Activated T-cell treated with anti-CD3 and anti-CD28 coated beads, Interleukin-2, amount 50 U/mL, for 24 hours (primary cell): ENCODE data around the gene TEX264.
A peak's percentile ranks its signal among the peaks of the same experiment; 100 is the strongest.
"Not testable (repeated sequence)": the region's sequence is repeated elsewhere in the genome, so short reads cannot be mapped to it uniquely, and the experiment has no call there.

ENCODE experiments used
- DNase-seq: peaks from one replicate; pipeline ENCODE4 v3.0.0-alpha.2; 2020
- H3K27ac Mint-ChIP-seq: 2 replicates; pipeline ENCODE4 v1.8.0; 2020; ENCODE audit warnings: mild to moderate bottlenecking, mixed read lengths
- H3K27me3 Mint-ChIP-seq: 2 replicates; pipeline ENCODE4 v1.8.0; 2020; ENCODE audit warnings: mixed read lengths
- H3K36me3 Mint-ChIP-seq: 2 replicates; pipeline ENCODE4 v1.8.0; 2020; ENCODE audit warnings: low read depth, mixed read lengths
- H3K4me1 Mint-ChIP-seq: 2 replicates; pipeline ENCODE4 v1.8.0; 2020; ENCODE audit warnings: low read depth, mixed read lengths
- H3K4me3 Mint-ChIP-seq: 2 replicates; pipeline ENCODE4 v1.8.0; 2020; ENCODE audit warnings: mild to moderate bottlenecking, moderate library complexity, mixed read lengths
- H3K9me3 Mint-ChIP-seq: 2 replicates; pipeline ENCODE4 v1.8.0; 2020; ENCODE audit warnings: mixed read lengths

The TEX264 gene

GRCh38 chr3:51722362-51722761 is 51.3 kb downstream of the TEX264 start:
- Mint-ChIP-seq H3K4me1 (peaks cover 33% of the 10 kb centered on the region), H3K4me3 (no peak overlapping the region), H3K27ac (peak overlapping the region; percentile 23), H3K27me3 (no peaks in the 10 kb centered on the region), H3K36me3 (no peaks in the 10 kb centered on the region), H3K9me3 (peaks cover 2% of the 10 kb centered on the region)
- no peak for DNase-seq

GRCh38 chr3:51727500-51727899 is 56.4 kb downstream of the TEX264 start:
- Mint-ChIP-seq H3K36me3 (no peaks in the 10 kb centered on the region), H3K27me3 (no peaks in the 10 kb centered on the region), H3K9me3 (peaks cover under 1% of the 10 kb centered on the region), H3K27ac (peak overlapping the region; percentile 23), H3K4me1 (peaks cover 29% of the 10 kb centered on the region), H3K4me3 (no peak overlapping the region)
- no peak for DNase-seq

- H3K27ac Mint-ChIP-seq = peak overlapping the region; percentile 76
- H3K4me1 Mint-ChIP-seq = peaks cover 35% of the 10 kb centered on the region
- no peaks in the 10 kb centered on the region for H3K36me3 Mint-ChIP-seq
- no peaks in the 10 kb centered on the region for H3K27me3 Mint-ChIP-seq
- no peaks in the 10 kb centered on the region for H3K9me3 Mint-ChIP-seq
- no peak overlapping the region for H3K4me3 Mint-ChIP-seq
- no peak for DNase-seq
These were observed 58.1 kb downstream of the TEX264 start for GRCh38 chr3:51729042-51729633.

- Mint-ChIP-seq H3K27me3 (peaks cover 26% of the 10 kb centered on the region), H3K4me1 (peaks cover 39% of the 10 kb centered on the region), H3K36me3 (no peaks in the 10 kb centered on the region), H3K4me3 (peak overlapping the region; percentile 2), H3K27ac (peak overlapping the region; percentile 9), H3K9me3 (no peaks in the 10 kb centered on the region)
- no peak for DNase-seq
These were observed 63.0 kb downstream of the TEX264 start for GRCh38 chr3:51733859-51734571.

GRCh38 chr3:51734572-51734907 is 63.5 kb downstream of the TEX264 start:
- Mint-ChIP-seq H3K36me3 (no peaks in the 10 kb centered on the region), H3K4me1 (peaks cover 35% of the 10 kb centered on the region), H3K27ac (peak overlapping the region; percentile 9), H3K9me3 (no peaks in the 10 kb centered on the region), H3K27me3 (peaks cover 30% of the 10 kb centered on the region), H3K4me3 (peak overlapping the region; percentile 18)
- DNase-seq = no peak

- no peak for DNase-seq
- Mint-ChIP-seq H3K9me3 (no peaks in the 10 kb centered on the region), H3K27ac (peak overlapping the region; percentile 20), H3K4me3 (no peak overlapping the region), H3K4me1 (peaks cover 30% of the 10 kb centered on the region), H3K27me3 (peaks cover 32% of the 10 kb centered on the region), H3K36me3 (no peaks in the 10 kb centered on the region)
These were observed 64.0 kb downstream of the TEX264 start for GRCh38 chr3:51735039-51735438.

GRCh38 chr3:51735950-51736349 is 64.9 kb downstream of the TEX264 start:
- DNase-seq = no peak
- Mint-ChIP-seq H3K9me3 (no peaks in the 10 kb centered on the region), H3K27me3 (peaks cover 36% of the 10 kb centered on the region), H3K27ac (no peak overlapping the region), H3K4me1 (peaks cover 27% of the 10 kb centered on the region), H3K4me3 (no peak overlapping the region), H3K36me3 (no peaks in the 10 kb centered on the region)

- H3K4me1 Mint-ChIP-seq = peaks cover 24% of the 10 kb centered on the region
- no peak overlapping the region for H3K4me3 Mint-ChIP-seq
- no peak overlapping the region for H3K27ac Mint-ChIP-seq
- DNase-seq = no peak
- peaks cover 36% of the 10 kb centered on the region for H3K27me3 Mint-ChIP-seq
- H3K9me3 Mint-ChIP-seq = no peaks in the 10 kb centered on the region
- no peaks in the 10 kb centered on the region for H3K36me3 Mint-ChIP-seq
These were observed 68.1 kb downstream of the TEX264 start for GRCh38 chr3:51739110-51739509.

- DNase-seq, H3K4me3 Mint-ChIP-seq, H3K27ac Mint-ChIP-seq, H3K9me3 Mint-ChIP-seq, H3K36me3 Mint-ChIP-seq, H3K4me1 Mint-ChIP-seq: not testable (repeated sequence)
- peaks cover 24% of the 10 kb centered on the region for H3K27me3 Mint-ChIP-seq
These were observed 71.3 kb downstream of the TEX264 start for GRCh38 chr3:51742320-51742719.

GRCh38 chr3:51742978-51743377 is 71.9 kb downstream of the TEX264 start:
- H3K4me3 Mint-ChIP-seq, H3K9me3 Mint-ChIP-seq, H3K27ac Mint-ChIP-seq, DNase-seq, H3K36me3 Mint-ChIP-seq: not testable (repeated sequence)
- Mint-ChIP-seq H3K4me1 (peaks cover 13% of the 10 kb centered on the region), H3K27me3 (peaks cover 17% of the 10 kb centered on the region)

GRCh38 chr3:51747840-51748239 is 76.8 kb downstream of the TEX264 start:
- no peak overlapping the region for H3K4me3 Mint-ChIP-seq
- H3K27me3 Mint-ChIP-seq = no peaks in the 10 kb centered on the region
- H3K4me1 Mint-ChIP-seq = peaks cover 28% of the 10 kb centered on the region
- peaks cover 2% of the 10 kb centered on the region for H3K36me3 Mint-ChIP-seq
- peaks cover 2% of the 10 kb centered on the region for H3K9me3 Mint-ChIP-seq
- DNase-seq = no peak
- H3K27ac Mint-ChIP-seq = no peak overlapping the region

- DNase-seq = no peak
- H3K27me3 Mint-ChIP-seq = no peaks in the 10 kb centered on the region
- H3K4me1 Mint-ChIP-seq = peaks cover 26% of the 10 kb centered on the region
- H3K27ac Mint-ChIP-seq = no peak overlapping the region
- peaks cover 2% of the 10 kb centered on the region for H3K9me3 Mint-ChIP-seq
- peaks cover 2% of the 10 kb centered on the region for H3K36me3 Mint-ChIP-seq
- no peak overlapping the region for H3K4me3 Mint-ChIP-seq
These were observed 77.3 kb downstream of the TEX264 start for GRCh38 chr3:51748327-51748726.

- H3K4me1 Mint-ChIP-seq = peaks cover 26% of the 10 kb centered on the region
- peaks cover 2% of the 10 kb centered on the region for H3K36me3 Mint-ChIP-seq
- no peak for DNase-seq
- H3K27ac Mint-ChIP-seq = no peak overlapping the region
- H3K4me3 Mint-ChIP-seq = no peak overlapping the region
- peaks cover 8% of the 10 kb centered on the region for H3K9me3 Mint-ChIP-seq
- no peaks in the 10 kb centered on the region for H3K27me3 Mint-ChIP-seq
These were observed 79.8 kb downstream of the TEX264 start for GRCh38 chr3:51750878-51751277.

GRCh38 chr3:51751287-51751686 is 80.2 kb downstream of the TEX264 start:
- Mint-ChIP-seq H3K36me3 (peaks cover 2% of the 10 kb centered on the region), H3K27me3 (peaks cover 2% of the 10 kb centered on the region), H3K4me3 (no peak overlapping the region), H3K27ac (no peak overlapping the region), H3K4me1 (peaks cover 26% of the 10 kb centered on the region), H3K9me3 (peaks cover 12% of the 10 kb centered on the region)
- no peak for DNase-seq
